HepG2 (cell line): ENCODE results near the gene ADGRL3. TPM values are rescaled to one million over a fixed set of nuclear protein-coding genes. Genes with fewer than 3 reads are reported as not detected.

Source experiments
- ATAC-seq: fragments of 200-7000 bp; cut with Tn5 transposase; 3 replicates; pipeline ENCODE4 v1.9.1; 2020; ENCODE audit warnings: mild to moderate bottlenecking, moderate library complexity
- BruUV-seq: library from RNA; stranded (reverse); fragments of 400-500 nt; replicated peaks from 2 replicates; lab custom pipeline; 2021; lab: Mats Ljungman, UMichigan
- CTCF ChIA-PET: fragments of 300-600 bp; formaldehyde crosslinking; extraction: SDS; loops from one replicate; lab custom pipeline; 2021; ENCODE audit warnings: low total read pairs, inconsistent platforms, low intra/inter-chr PET ratio; lab: Yijun Ruan, JAX
- POLR2A ChIA-PET: fragments of 350-600 bp; sonication (Branson Sonifier 250); formaldehyde crosslinking; loops from one replicate; lab custom pipeline; 2020; ENCODE audit warnings: antibody characterized with exemption, inconsistent platforms; lab: Yijun Ruan, JAX
- DNase-seq: peaks from one replicate; pipeline ENCODE4 v3.0.0-alpha.2; 2015; ENCODE audit warnings: low spot score
- FAIRE-seq: peaks from 3 replicates; lab custom pipeline; 2011; peaks lifted over from hg19 to GRCh38; lab: Jason Lieb, UNC
- H2AFZ ChIP-seq: one replicate; pipeline ENCODE4 v1.6.1; 2011; ENCODE audit warnings: low read length, inconsistent platforms
- H3K27ac ChIP-seq: fragments of 300-600 bp; 3 replicates; pipeline ENCODE4 v1.8.0; 2011; ENCODE audit warnings: mixed run types, mild to moderate bottlenecking, mixed read lengths, low read length, inconsistent platforms; ENCODE audit not compliant: insufficient read depth; ENCODE audit errors: extremely low read length
- H3K27me3 ChIP-seq, 2 experiments: fragments of 200-600 bp in 1 of 2; 2 replicates in 1 of 2; 3 replicates in 1 of 2; pipeline versions ENCODE4 v1.6.0 to v1.8.0; 2011; ENCODE audit warnings: low read length in 2 of 2, mild to moderate bottlenecking in 2 of 2, moderate library complexity in 2 of 2, inconsistent platforms in 1 of 2; ENCODE audit not compliant: insufficient read depth in 2 of 2, control insufficient read depth in 1 of 2
- H3K36me3 ChIP-seq, 2 experiments: fragments of 200-600 bp in 1 of 2; replicated peaks in 1 of 2; 2 replicates in 1 of 2; 3 replicates in 1 of 2; pipeline versions ENCODE4 v1.5.1 to v1.8.0; 2011; ENCODE audit warnings: low read length in 2 of 2, inconsistent platforms in 1 of 2; ENCODE audit not compliant: insufficient read depth in 2 of 2, control insufficient read depth in 1 of 2
- H3K4me1 ChIP-seq: 2 replicates; pipeline ENCODE4 v1.5.1; 2012; ENCODE audit warnings: low read length, inconsistent platforms; ENCODE audit not compliant: insufficient read depth
- H3K4me2 ChIP-seq: 2 replicates; pipeline ENCODE4 v1.6.0; 2011; ENCODE audit warnings: low read depth, low read length, inconsistent platforms
- H3K4me3 ChIP-seq, 3 experiments: fragments of 200-600 bp in 1 of 3; sonication (generic), shearing (Covaris generic) in 1 of 3; replicated peaks in 1 of 3; 2 replicates each; pipeline ENCODE4 v1.5.1; 2011 to 2016; ENCODE audit warnings: low read length in 3 of 3, inconsistent platforms in 2 of 3, low read depth in 2 of 3, mild to moderate bottlenecking in 2 of 3, control low read depth in 1 of 3, mixed read lengths in 1 of 3; ENCODE audit not compliant: insufficient read depth in 1 of 3
- H3K79me2 ChIP-seq: one replicate; pipeline ENCODE4 v1.6.1; 2011; ENCODE audit warnings: low read length, inconsistent platforms; ENCODE audit not compliant: insufficient read depth
- H3K9ac ChIP-seq: 2 replicates; pipeline ENCODE4 v1.6.0; 2011; ENCODE audit warnings: mild to moderate bottlenecking, low read depth, low read length, inconsistent platforms; ENCODE audit not compliant: insufficient read depth
- H3K9me3 ChIP-seq: 2 replicates; pipeline ENCODE4 v1.5.1; 2012; ENCODE audit warnings: mild to moderate bottlenecking, low read length
- H4K20me1 ChIP-seq: 2 replicates; pipeline ENCODE4 v1.6.0; 2011; ENCODE audit warnings: inconsistent platforms, mild to moderate bottlenecking, low read length, moderate library complexity; ENCODE audit not compliant: insufficient read depth
- BRF2 ChIP-seq: sonication (generic); formaldehyde crosslinking; IDR thresholded peaks from 2 replicates; pipeline ENCODE4 v1.8.1; 2022; ENCODE audit warnings: mild to moderate bottlenecking, missing genetic modification reagents
- CHD2 ChIP-seq: IDR thresholded peaks from 2 replicates; pipeline ENCODE4 v1.6.1; 2011; ENCODE audit warnings: low read depth, low read length, improper control_type of control experiment
- FOXK2 ChIP-seq: fragments of 450-650 bp; IDR thresholded peaks from 2 replicates; pipeline ENCODE4 v1.6.1; 2016
- MXD4 ChIP-seq: IDR thresholded peaks from 2 replicates; pipeline ENCODE4 v1.6.1; 2016; ENCODE audit warnings: mild to moderate bottlenecking, missing biosample characterization, missing genetic modification reagents
- NFE2L2 ChIP-seq: fragments of 150-350 bp; IDR thresholded peaks from 2 replicates; pipeline ENCODE4 v1.6.1; 2014; ENCODE audit warnings: low read length
- NKX3-1 ChIP-seq: sonication (generic); formaldehyde crosslinking; IDR thresholded peaks from 2 replicates; pipeline ENCODE4 v1.5.0; 2020; ENCODE audit warnings: missing genetic modification reagents
- REPIN1 ChIP-seq: sonication (generic); formaldehyde crosslinking; IDR thresholded peaks from 2 replicates; pipeline ENCODE4 v1.8.0; 2022; ENCODE audit warnings: missing genetic modification reagents, low read depth, mild to moderate bottlenecking, borderline replicate concordance
- SAP130 ChIP-seq: IDR thresholded peaks from 2 replicates; pipeline ENCODE4 v1.6.1; 2016; ENCODE audit warnings: low read depth
- TFE3 ChIP-seq: IDR thresholded peaks from 2 replicates; pipeline ENCODE4 v1.6.1; 2016
- YY1 ChIP-seq: IDR thresholded peaks from 2 replicates; pipeline ENCODE4 v1.6.1; 2011; ENCODE audit warnings: low read length, low read depth, moderate library complexity, mild to moderate bottlenecking; ENCODE audit not compliant: insufficient read depth, insufficient replicate concordance
- ZBTB10 ChIP-seq: sonication (generic); formaldehyde crosslinking; IDR thresholded peaks from 2 replicates; pipeline ENCODE4 v1.4.0; 2020; ENCODE audit warnings: missing genetic modification reagents, borderline replicate concordance
- ZFP36 ChIP-seq: fragments of 150-350 bp; IDR thresholded peaks from 2 replicates; pipeline ENCODE4 v1.6.1; 2018; ENCODE audit warnings: borderline replicate concordance, low read length, low read depth; ENCODE audit not compliant: partially characterized antibody
- ZFP37 ChIP-seq: sonication (generic); formaldehyde crosslinking; IDR thresholded peaks from 2 replicates; pipeline ENCODE4 v1.4.0; 2020; ENCODE audit warnings: missing genetic modification reagents, borderline replicate concordance
- ZFY ChIP-seq: sonication (generic); formaldehyde crosslinking; IDR thresholded peaks from 2 replicates; pipeline ENCODE4 v1.4.0; 2020; ENCODE audit warnings: missing genetic modification reagents
- ZNF362 ChIP-seq: sonication (generic); formaldehyde crosslinking; IDR thresholded peaks from 2 replicates; pipeline ENCODE4 v1.4.0; 2020; ENCODE audit warnings: missing genetic modification reagents, mild to moderate bottlenecking, borderline replicate concordance
- ZNF549 ChIP-seq: sonication (generic); formaldehyde crosslinking; IDR thresholded peaks from 2 replicates; pipeline ENCODE4 v1.5.0; 2020; ENCODE audit warnings: missing genetic modification reagents
- ZNF570 ChIP-seq: sonication (generic); formaldehyde crosslinking; IDR thresholded peaks from 2 replicates; pipeline ENCODE4 v1.4.0; 2020; ENCODE audit warnings: mild to moderate bottlenecking, missing genetic modification reagents, borderline replicate concordance
- WGBS: methylation state at CpG from one replicate; pipeline ENCODE4 v1.1.6; 2017; ENCODE audit warnings: low lambda C conversion rate; 5-methylcytosine and 5-hydroxymethylcytosine counted together
- in situ Hi-C: cut with HindIII; loops from 2 replicates; pipeline ENCODE4 v1.10.0; 2017; ENCODE audit warnings: low pct_unique_long_range_greater_than_20kb; ENCODE audit not compliant: extremely low pct_ligation_motif_present
- intact Hi-C: fragments of 100-400 bp; cut with micrococcal nuclease; formaldehyde crosslinking; loops from one replicate; pipeline ENCODE4 v1.10.0; 2022; ENCODE audit not compliant: unreplicated experiment
- polyA plus RNA-seq, 8 experiments: library from polyadenylated mRNA; depleted of rRNA in 3 of 8; stranded (reverse) in 7 of 8; unstranded in 1 of 8; fragments of >200 nt; fragmentation: Illumina TruSeq in 4 of 8; extraction: Trizol in 4 of 8; gene quantifications; 2 replicates each; pipeline versions ENCODE4 v1.2.1 to v1.2.3, GENCODE V29; 2011 to 2016; ENCODE audit warnings: low read depth in 4 of 8, missing spikeins in 1 of 8, mixed read lengths in 1 of 8; ENCODE audit not compliant: insufficient read depth in 1 of 8
- total RNA-seq, 5 experiments: library from RNA; depleted of rRNA; stranded (reverse); fragments of >200 nt; fragmentation: Illumina TruSeq; extraction: Trizol; gene quantifications; 2 replicates each; pipeline ENCODE4 v1.2.3, GENCODE V29; 2016; ENCODE audit warnings: low read depth in 1 of 5

The ADGRL3 gene
- total and polyA plus RNA-seq, 2 of the 13 experiments (the other 11 are each of a cell fraction or from before 2014, with no cell fraction given), result 0.04 to 0.05 TPM

GRCh38 chr4:61575796-61576195 lies 375.7 kb downstream of the ADGRL3 start:
- Histone ChIP-seq H3K4me3 (no peak overlapping the region), H3K27me3 (no peaks in the 10 kb centered on the region), H2AFZ (no peak overlapping the region), H3K4me1 (no peaks in the 10 kb centered on the region), H3K36me3 (no peaks in the 10 kb centered on the region), H3K79me2 (no peaks in the 10 kb centered on the region), H3K9me3 (no peaks in the 10 kb centered on the region), H3K4me2 (no peak overlapping the region), H4K20me1 (no peaks in the 10 kb centered on the region), H3K9ac (no peak overlapping the region), H3K27ac (no peak overlapping the region)
- 2% methylated on average over 2 of the region's 2 CpGs for WGBS
- POLR2A ChIA-PET, result no interaction called here
- intact Hi-C loops (no loop called here), in situ Hi-C loops (no loop called here)
- no TSS peak for BruUV-seq
- no peak for ATAC-seq
- FAIRE-seq, result no peak
- DNase-seq, result no peak
- CTCF ChIA-PET, result no interaction called here
- TF ChIP-seq ZFP37 (CRISPR knock-in tag), result no peak
- no peak for TF ChIP-seq ZNF570 (CRISPR knock-in tag)
- TF ChIP-seq MXD4 (CRISPR knock-in tag), result no peak
- TF ChIP-seq ZNF549, result no peak
- TF ChIP-seq ZBTB10 (CRISPR knock-in tag), result no peak
- TF ChIP-seq TFE3 (CRISPR knock-in tag), result no peak
- no peak for TF ChIP-seq ZNF362 (CRISPR knock-in tag)
- no peak for TF ChIP-seq ZFY (CRISPR knock-in tag)
- TF ChIP-seq BRF2, result no peak
- no peak for TF ChIP-seq NFE2L2
- TF ChIP-seq NKX3-1 (CRISPR knock-in tag), result no peak
- TF ChIP-seq CHD2, result no peak
- no peak for TF ChIP-seq FOXK2
- TF ChIP-seq SAP130, result no peak
- TF ChIP-seq ZFP36, result no peak
- no peak for TF ChIP-seq REPIN1
- TF ChIP-seq YY1, result no peak
